Fibroblast of skin of scalp (primary cell): ENCODE results near the gene APOL6.
"Not testable (repeated sequence)": the region's sequence is repeated elsewhere in the genome, so short reads cannot be mapped to it uniquely, and the experiment has no call there.

Experiments
- DNase-seq: peaks from one replicate; pipeline ENCODE4 v3.0.0-alpha.2; 2013

APOL6 gene

DNA sequence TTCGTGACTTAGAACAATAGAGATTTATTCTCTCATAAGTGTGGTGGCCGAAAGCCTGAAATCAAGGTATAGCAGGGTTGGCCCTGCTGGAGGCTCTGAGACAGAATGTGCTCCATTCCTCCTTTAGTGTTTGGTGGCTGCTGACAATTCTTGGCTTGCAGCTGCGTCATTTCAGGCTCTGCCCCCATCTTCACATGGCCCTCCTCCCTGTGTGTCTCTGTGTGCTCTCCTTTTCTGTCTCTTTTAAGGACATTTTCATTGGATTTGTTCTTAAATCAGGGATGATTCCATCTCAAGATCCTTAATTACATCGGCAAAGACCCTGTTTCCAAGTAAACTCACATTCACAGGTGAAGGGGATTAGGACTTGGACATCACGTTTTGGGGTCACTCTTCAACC lies 10.2 kb upstream of the APOL6 start:
- peak; percentile 58 for DNase-seq

GRCh38 chr22:35638410-35638809 lies 9.8 kb upstream of the APOL6 start:
- DNase-seq, result peak; percentile 92

GRCh38 chr22:35641494-35642120 lies 6.6 kb upstream of the APOL6 start:
- DNase-seq, result no peak

DNA sequence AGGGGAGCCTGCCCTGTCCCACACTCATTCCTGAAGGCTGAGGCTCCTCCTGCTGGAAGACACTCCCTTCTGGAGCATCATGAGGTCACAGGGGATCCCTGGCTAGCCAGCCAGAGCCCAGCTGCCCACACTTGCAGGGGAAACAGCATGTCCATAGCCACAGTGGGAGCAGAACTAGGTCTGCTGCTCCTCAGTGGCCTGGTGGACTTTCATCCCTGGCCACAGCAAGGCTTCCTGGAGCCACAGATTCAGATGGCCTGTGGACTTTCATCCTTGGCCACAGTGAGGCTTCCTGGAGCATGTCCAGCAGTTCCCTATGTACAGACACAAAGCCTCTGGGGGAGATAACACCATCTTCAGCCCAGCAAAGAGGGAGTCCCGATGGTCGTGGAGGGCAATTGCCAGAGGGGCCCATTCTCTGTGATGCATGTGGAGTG lies 5.9 kb upstream of the APOL6 start:
- no peak for DNase-seq

DNA sequence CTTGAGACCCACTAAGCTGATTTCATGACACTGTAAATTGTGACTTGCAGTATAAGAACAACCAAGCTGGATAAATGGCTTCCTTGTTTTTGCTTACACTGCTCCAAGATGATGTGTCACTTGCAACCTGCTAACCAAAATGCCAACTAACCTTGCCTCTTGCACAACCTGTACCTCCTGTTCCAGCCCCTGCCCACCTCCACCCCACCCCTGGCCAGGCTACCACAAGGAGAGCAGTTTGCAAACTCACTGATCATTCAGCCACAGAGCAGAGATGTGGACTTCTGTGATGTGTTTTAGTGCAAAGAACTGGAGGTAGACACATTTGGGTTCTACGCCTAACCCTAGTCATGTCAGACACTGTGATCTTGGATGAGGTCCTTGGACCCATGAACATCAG lies 4.3 kb upstream of the APOL6 start:
- DNase-seq, result no peak

DNA sequence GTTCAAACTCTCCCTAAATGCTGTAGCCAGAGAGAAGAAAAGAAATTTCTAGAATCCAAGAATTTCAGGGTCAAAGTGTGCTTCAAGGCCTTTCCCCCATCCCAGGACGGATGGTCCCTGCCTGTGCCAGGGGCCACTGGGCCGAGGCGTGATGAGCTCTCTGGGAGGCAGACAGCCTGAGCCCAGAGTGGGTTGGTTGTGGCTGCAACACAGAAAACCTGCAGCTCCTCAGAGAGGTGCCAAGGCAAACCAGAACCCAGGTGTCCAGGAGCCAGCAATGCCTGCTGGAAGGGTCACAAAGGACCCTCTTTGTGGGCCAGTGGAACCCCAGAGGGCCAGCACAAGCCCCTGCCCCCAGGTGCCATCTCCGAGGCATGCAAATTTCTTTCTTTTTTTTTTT lies 2.6 kb upstream of the APOL6 start:
- no peak for DNase-seq

GRCh38 chr22:35649026-35649553 lies 844 bp downstream of the APOL6 start:
- no peak for DNase-seq

DNA sequence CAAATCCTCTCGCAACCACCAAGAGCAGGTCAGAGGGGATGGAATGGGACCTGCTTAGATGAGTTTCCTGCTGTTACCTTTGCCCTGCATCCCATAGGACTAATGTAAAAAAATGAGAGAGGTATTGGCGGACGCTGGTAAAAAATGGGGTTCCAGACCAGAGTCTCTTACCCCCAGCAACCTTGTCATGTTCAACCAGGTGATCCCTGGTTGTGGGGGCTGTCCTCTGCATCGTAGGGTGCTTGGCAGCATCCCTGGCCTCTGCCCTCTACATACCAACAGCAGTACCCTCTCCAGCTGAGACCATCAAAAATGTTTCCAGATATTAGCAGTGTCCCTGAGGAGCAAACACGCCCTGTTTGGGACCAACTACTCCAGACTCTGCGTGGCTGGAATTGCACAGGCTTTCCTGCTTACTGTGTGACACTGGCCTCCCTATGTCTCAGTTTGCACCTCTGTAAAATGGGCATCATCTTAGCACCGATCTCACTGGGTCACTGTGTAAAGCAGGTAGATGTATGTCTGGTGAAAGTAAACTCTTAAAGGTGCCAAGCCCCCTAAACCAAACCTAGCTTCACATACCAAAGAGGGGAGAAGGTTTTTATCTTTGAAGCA lies 1.5 kb downstream of the APOL6 start:
- DNase-seq, result no peak

DNA sequence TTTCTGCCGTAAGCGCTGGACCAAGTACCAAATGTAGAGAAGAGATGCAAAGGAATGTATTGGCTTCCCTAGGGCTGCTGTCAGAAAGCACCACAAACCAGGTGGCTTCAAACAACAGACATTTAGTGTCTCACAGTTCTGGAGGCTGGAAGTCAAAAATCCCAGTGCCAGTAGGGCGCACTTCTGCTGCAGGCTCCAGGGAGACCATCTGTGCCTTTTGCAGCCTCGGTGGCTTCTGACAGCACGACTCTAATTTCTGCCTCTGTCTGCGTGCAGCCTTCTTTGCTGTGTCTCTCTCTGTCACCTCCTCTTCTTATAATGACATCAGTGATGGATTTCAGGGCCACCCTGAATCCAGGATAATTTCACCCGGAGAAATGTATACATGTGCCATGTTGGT lies 2.8 kb downstream of the APOL6 start:
- DNase-seq, result no peak

- DNase-seq, result no peak
Measured at GRCh38 chr22:35653824-35654223, 5.6 kb downstream of the APOL6 start.

GRCh38 chr22:35656284-35656752 lies 8.1 kb downstream of the APOL6 start:
- DNase-seq, result peak; percentile 25

GRCh38 chr22:35657571-35658312 lies 9.5 kb downstream of the APOL6 start:
- DNase-seq, result no peak

- DNase-seq, result no peak
Measured at GRCh38 chr22:35660291-35661127, 12.3 kb downstream of the APOL6 start.

GRCh38 chr22:35661464-35661863 lies 13.2 kb downstream of the APOL6 start:
- no peak for DNase-seq

GRCh38 chr22:35662914-35663313 lies 14.7 kb downstream of the APOL6 start:
- no peak for DNase-seq

GRCh38 chr22:35663371-35663770 lies 15.1 kb downstream of the APOL6 start:
- no peak for DNase-seq

- DNase-seq, result no peak
Measured at GRCh38 chr22:35664955-35665587, 16.8 kb downstream of the APOL6 start.

- not testable (repeated sequence) for DNase-seq
Measured at GRCh38 chr22:35666699-35667098, 18.5 kb downstream of the APOL6 start.

- DNase-seq, result no peak
Measured at GRCh38 chr22:35674335-35674734, 26.1 kb downstream of the APOL6 start.

DNA sequence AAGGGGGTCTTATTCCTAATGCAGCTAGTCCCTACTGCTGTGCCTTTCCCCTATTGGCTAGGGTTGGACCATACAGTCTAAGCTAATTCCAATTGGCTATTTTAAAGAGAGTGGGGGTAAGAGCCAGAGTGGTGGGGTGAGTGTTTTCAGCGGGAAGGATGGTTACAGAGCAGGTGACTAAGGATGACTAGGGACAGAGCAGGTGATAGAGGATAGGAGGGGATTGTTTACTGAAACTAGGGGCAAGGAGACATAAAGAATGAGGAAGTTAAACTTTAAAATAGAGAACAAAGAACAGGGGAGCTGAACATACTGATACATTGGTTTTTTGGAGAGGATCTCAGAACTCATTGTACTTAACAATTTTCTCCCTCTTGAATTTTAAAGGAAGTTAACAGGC lies 27.8 kb downstream of the APOL6 start:
- DNase-seq, result not testable (repeated sequence)

- DNase-seq, result no peak
Measured at GRCh38 chr22:35677460-35678187, 29.4 kb downstream of the APOL6 start.
